HG02763 (cell line): ENCODE measurements around the gene FAM107A.

ENCODE experiments used
- ATAC-seq: cut with Tn5 transposase; IDR thresholded peaks from one replicate; pipeline ENCODE4 v1.9.1; 2021; ENCODE audit warnings: mild to moderate bottlenecking, moderate library complexity; ENCODE audit not compliant: unreplicated experiment

Gene FAM107A

GRCh38 chr3:58594117-58594516 lies 16.9 kb upstream of the FAM107A start:
- no peak for ATAC-seq

- ATAC-seq: no peak
Observed at GRCh38 chr3:58591517-58592510, 14.6 kb upstream of the FAM107A start.

GRCh38 chr3:58588030-58588614 lies 10.9 kb upstream of the FAM107A start:
- ATAC-seq: no peak

DNA sequence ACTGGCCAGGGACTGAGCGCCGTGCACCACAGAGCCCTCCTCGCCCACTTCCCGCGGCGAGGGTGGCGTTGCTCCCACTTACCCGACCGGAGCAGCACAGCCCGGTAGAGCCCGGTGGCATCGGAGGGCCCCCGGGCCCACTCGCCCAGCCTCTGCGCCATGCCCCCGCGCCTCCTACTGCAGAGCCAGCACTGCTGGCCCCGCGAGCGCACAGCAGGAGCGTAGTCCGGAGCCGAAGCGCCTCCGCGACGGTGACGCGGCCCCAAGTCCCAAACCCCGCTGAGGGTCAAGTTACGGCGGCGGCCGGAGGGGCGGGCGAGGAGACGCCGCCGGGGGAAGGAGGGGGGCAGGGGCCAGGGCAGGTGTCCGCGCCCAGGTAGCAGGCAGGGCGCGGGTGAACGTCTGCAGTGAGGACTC lies 9.6 kb upstream of the FAM107A start:
- no peak for ATAC-seq

DNA sequence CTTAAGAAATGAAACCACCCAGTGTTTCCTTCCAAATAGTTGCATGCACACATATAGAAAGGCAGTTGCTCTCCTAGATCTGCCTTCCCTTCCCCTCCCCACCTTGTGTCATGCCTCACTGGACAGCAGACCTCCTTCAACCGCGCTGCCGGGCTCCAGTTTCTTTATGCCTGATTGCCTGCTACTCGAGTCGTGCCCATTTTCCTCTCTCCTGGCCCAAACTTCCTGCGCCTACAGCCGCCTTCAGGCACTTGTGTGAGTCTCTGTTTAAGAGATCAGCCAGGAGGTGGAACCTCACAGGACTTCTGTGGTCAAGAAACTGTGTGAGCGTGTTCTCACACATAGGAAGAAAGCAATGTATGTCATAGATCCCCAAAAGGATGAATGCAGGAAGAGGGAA lies 8.8 kb upstream of the FAM107A start:
- no peak for ATAC-seq

DNA sequence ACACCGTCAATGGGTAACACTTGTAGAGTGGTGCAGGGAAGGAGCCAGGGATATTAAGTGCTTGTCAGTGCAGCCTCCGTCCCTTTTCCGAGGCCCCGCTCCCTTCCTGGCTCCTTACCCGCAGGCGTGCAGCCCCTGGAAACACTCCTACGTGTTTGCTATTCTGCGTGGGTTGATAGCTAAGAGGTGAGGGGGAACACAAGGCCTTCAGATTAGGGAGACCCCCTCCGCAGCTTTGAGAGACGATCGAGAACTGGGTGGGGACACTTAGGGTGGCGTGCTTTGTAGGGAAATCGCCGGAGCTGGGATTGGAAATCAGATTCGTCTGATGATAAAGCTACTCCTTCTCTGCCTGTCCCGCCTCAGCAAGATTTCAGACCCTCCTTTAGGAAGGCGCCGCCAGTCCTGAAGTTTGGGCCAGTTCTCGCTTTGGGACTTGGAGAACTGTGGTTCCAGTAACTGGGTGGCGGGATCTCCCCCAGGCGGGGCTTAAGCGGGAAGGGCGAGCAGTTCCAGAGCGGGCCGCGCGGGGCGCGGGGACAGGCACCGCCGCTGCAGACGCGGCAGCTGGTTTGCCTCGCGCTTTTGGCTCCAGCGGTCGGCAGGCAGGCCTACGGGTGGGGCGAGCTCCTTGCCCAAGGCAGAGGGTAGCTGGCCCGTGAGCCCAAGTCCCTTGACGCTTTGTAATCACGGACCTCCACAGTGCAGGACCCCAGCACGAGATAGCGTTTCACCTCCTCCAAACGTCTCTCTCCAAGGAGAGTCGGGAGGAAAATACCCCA lies 8.0 kb upstream of the FAM107A start:
- peak; percentile 89 for ATAC-seq

- no peak for ATAC-seq
Observed at GRCh38 chr3:58584690-58585004, 7.5 kb upstream of the FAM107A start.

- no peak for ATAC-seq
Observed at GRCh38 chr3:58581328-58582091, 4.3 kb upstream of the FAM107A start.

- no peak for ATAC-seq
Observed at GRCh38 chr3:58580826-58581327, 3.7 kb upstream of the FAM107A start.

DNA sequence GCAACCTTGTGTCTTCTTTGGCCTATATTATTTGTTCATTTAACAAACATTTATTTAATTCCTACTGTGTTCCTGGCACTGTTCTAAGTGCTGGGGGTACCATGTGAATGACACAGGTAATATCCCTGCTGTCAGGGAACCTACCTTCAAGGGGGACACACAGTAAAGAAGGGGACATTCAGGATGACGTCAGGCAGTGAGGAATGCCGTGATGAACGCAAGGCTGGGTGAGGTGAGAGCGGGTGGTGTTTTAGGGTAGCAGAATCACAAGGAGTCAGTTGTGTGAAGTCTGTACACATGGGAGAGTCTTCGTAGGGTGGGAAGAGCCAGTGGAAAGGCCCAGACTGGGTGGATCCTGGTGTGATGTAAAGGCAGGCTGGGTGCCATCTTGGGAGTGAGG lies 1.7 kb upstream of the FAM107A start:
- ATAC-seq: no peak

- no peak for ATAC-seq
Observed at GRCh38 chr3:58576716-58577115, 475 bp downstream of the FAM107A start.

DNA sequence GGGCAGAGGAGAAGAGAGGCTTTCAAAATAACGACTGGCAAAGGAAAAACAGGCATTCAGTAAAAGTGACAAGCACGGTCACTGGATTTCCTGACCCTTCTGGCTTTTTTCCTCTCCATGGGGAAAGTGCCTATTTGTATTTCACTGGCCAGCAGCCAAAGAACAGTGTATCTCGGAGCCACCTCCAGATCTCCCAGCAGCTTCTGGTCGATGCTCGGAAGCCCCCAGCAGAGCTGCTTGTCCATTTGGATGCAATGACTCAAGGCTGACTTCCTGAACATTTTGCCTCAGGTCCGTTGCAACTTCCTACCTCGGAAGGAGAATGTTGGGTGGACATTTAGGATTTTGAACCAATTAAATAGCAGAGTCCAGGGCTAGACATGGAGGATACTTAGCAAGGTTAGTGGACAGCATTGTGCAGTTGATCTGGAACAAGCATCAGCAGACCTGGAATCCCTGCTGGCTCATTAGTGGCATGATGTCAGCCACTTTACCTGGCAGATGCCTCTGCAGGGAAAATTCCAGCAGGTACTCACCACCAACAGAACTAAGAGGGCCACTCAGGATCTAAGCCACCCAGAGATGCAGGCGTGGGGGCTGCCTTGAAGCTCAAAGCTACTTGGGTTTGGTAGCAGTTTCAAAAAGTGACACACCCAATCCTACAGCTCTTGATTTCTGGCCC lies 1.1 kb downstream of the FAM107A start:
- no peak for ATAC-seq

DNA sequence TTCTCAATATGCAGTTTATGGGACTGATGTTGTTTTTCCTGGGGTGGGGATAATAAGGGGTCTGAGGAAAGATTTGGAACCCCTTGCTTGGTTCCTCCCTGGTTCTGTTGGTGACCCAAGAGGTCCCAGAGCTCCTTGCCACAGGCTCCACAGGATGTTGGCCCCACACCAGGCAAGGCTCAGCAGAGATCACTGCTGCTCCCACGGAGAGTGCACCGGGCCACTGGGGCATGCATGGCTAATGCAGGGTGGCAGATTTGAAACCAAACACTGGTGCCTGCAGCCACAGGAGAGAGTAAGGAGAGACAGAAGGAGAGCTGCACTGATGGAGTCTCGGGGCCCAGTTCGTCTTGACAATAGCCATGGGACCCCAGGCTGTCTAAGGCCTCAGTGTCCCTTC lies 2.5 kb downstream of the FAM107A start:
- ATAC-seq: no peak

DNA sequence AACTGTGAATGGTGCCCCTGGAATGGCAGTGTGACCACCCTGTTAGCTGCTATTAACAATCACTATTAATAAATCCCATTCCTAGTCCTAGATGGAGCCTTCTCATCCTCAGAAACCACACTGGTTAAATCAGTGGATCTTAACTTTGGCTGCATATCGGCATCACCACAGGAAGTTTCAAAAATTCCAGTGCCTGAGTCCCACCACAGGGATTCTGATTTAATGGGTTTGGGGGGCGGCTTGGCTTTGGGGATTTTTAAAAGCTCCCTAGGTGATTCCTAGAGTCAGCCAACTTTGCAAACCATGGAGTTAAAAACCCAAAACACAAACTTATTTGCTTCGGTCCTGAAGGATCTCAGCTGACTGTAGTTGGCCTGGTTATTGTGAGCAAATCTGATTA lies 3.1 kb downstream of the FAM107A start:
- no peak for ATAC-seq

GRCh38 chr3:58573640-58574039 lies 3.6 kb downstream of the FAM107A start:
- no peak for ATAC-seq

- ATAC-seq: no peak
Observed at GRCh38 chr3:58572634-58573230, 4.5 kb downstream of the FAM107A start.

GRCh38 chr3:58572013-58572633 lies 5.1 kb downstream of the FAM107A start:
- ATAC-seq: no peak

- no peak for ATAC-seq
Observed at GRCh38 chr3:58570851-58571250, 6.3 kb downstream of the FAM107A start.

- ATAC-seq: no peak
Observed at GRCh38 chr3:58569287-58570001, 7.7 kb downstream of the FAM107A start.
